Activated CD4-positive, alpha-beta memory T cell treated with anti-CD3 and anti-CD28 coated beads, Interleukin-2, amount 10 ng/mL, durations not matched to agents 7 days and 5 days (primary cell): ENCODE results near the gene FALEC. TPM values are rescaled to one million over a fixed set of nuclear protein-coding genes. Genes with fewer than 3 reads are reported as not detected.
A peak's percentile ranks its signal among the peaks of the same experiment; 100 is the strongest.

Experiments
- CTCF ChIA-PET: fragments of 350-600 bp; sonication (Branson Sonifier 250); formaldehyde crosslinking; loops from one replicate; lab custom pipeline; 2021; ENCODE audit warnings: antibody characterized with exemption, inconsistent platforms; lab: Charles Lee
- POLR2A ChIA-PET: fragments of 350-600 bp; sonication (Branson Sonifier 250); formaldehyde crosslinking; loops from one replicate; lab custom pipeline; 2021; ENCODE audit warnings: antibody characterized with exemption; lab: Charles Lee
- DNase-seq: peaks from one replicate; pipeline ENCODE4 v3.0.0-alpha.2; 2020
- H3K27ac Mint-ChIP-seq: one replicate; pipeline ENCODE4 v1.8.0; 2021; ENCODE audit warnings: mild to moderate bottlenecking, mixed read lengths
- H3K27me3 Mint-ChIP-seq: one replicate; pipeline ENCODE4 v1.8.0; 2021; ENCODE audit warnings: mixed read lengths
- H3K36me3 Mint-ChIP-seq: one replicate; pipeline ENCODE4 v1.8.0; 2021; ENCODE audit warnings: low read depth, mixed read lengths
- H3K4me1 Mint-ChIP-seq: one replicate; pipeline ENCODE4 v1.8.0; 2021; ENCODE audit warnings: mixed read lengths
- H3K4me3 Mint-ChIP-seq: one replicate; pipeline ENCODE4 v1.8.0; 2021; ENCODE audit warnings: mild to moderate bottlenecking, mixed read lengths
- H3K9me3 Mint-ChIP-seq: one replicate; pipeline ENCODE4 v1.8.0; 2021; ENCODE audit warnings: mixed read lengths
- total RNA-seq, 2 experiments: library from RNA; stranded (reverse); gene quantifications; one replicate each; pipeline ENCODE4 v1.2.3, GENCODE V29; 2021

Gene FALEC
- not detected for total RNA-seq

- Mint-ChIP-seq H3K27ac (peak within 1 kb of the TSS; percentile 56), H3K27me3 (peaks cover 2% of the 10 kb centered on the region), H3K36me3 (no peaks in the 10 kb centered on the region), H3K4me3 (peak within 1 kb of the TSS; percentile 75), H3K9me3 (no peaks in the 10 kb centered on the region), H3K4me1 (peaks cover 26% of the 10 kb centered on the region)
- POLR2A ChIA-PET: interaction anchor here (0.6 to 4.1 kb wide), 14 partner anchors 8 to 410 kb away, joined by 3 to 45 read pairs (median 4); partner anchors contain the start of genes ECM1, MCL1, RPRD2 and SETDB1
- peak; percentile 93 for DNase-seq
- CTCF ChIA-PET: interaction anchor here (0.6 to 3.4 kb wide), 16 partner anchors 12 to 261 kb away, joined by 3 to 22 read pairs (median 4); no protein-coding TSS in a partner anchor
These were observed at the start of gene FALEC for GRCh38 chr1:150515328-150516049. Gene FALEC, plus strand, starts transcription at chr1:150515752.

GRCh38 chr1:150466964-150467363, 48.6 kb upstream of the FALEC start:
- H3K4me3 Mint-ChIP-seq: no peak overlapping the region
- CTCF ChIA-PET: no interaction called here
- DNase-seq: no peak
- H3K36me3 Mint-ChIP-seq: peaks cover 36% of the 10 kb centered on the region
- H3K27me3 Mint-ChIP-seq: no peaks in the 10 kb centered on the region
- H3K9me3 Mint-ChIP-seq: no peaks in the 10 kb centered on the region
- H3K27ac Mint-ChIP-seq: no peak overlapping the region
- POLR2A ChIA-PET: no interaction called here
- peaks cover 3% of the 10 kb centered on the region for H3K4me1 Mint-ChIP-seq

GRCh38 chr1:150469291-150469690, 46.3 kb upstream of the FALEC start:
- H3K27me3 Mint-ChIP-seq: no peaks in the 10 kb centered on the region

GRCh38 chr1:150472601-150473200, 42.9 kb upstream of the FALEC start:
- no peak for DNase-seq
- Mint-ChIP-seq H3K9me3 (no peaks in the 10 kb centered on the region), H3K27me3 (no peaks in the 10 kb centered on the region), H3K27ac (no peak overlapping the region), H3K4me3 (no peak overlapping the region), H3K4me1 (no peaks in the 10 kb centered on the region), H3K36me3 (peaks cover 26% of the 10 kb centered on the region)
- ChIA-PET CTCF (no interaction called here), POLR2A (no interaction called here)

More at GRCh38 chr1:150469291-150469690, 46.3 kb upstream of the FALEC start:
- peaks cover 2% of the 10 kb centered on the region for H3K4me1 Mint-ChIP-seq
- no peaks in the 10 kb centered on the region for H3K9me3 Mint-ChIP-seq
- peaks cover 40% of the 10 kb centered on the region for H3K36me3 Mint-ChIP-seq
- no peak overlapping the region for H3K4me3 Mint-ChIP-seq
- ChIA-PET CTCF (interaction anchor here (0.9 to 1.5 kb wide), 3 partner anchors 32 to 213 kb away, joined by 3 to 4 read pairs (median 3); partner anchors contain the start of gene FALEC), POLR2A (interaction anchor here (0.9 kb wide), 1 partner anchor 91 kb away, joined by 3 read pairs; no protein-coding TSS in a partner anchor)
- no peak overlapping the region for H3K27ac Mint-ChIP-seq
- DNase-seq: no peak

- POLR2A ChIA-PET: no interaction called here
- peaks cover 26% of the 10 kb centered on the region for H3K36me3 Mint-ChIP-seq
- DNase-seq: no peak
- CTCF ChIA-PET: no interaction called here
- H3K4me3 Mint-ChIP-seq: no peak overlapping the region
- no peaks in the 10 kb centered on the region for H3K27me3 Mint-ChIP-seq
- no peak overlapping the region for H3K27ac Mint-ChIP-seq
- H3K4me1 Mint-ChIP-seq: no peaks in the 10 kb centered on the region
- no peaks in the 10 kb centered on the region for H3K9me3 Mint-ChIP-seq
These were observed 41.9 kb upstream of the FALEC start for GRCh38 chr1:150473659-150474058.

- H3K4me3 Mint-ChIP-seq: no peak overlapping the region
- no peaks in the 10 kb centered on the region for H3K4me1 Mint-ChIP-seq
- peaks cover 1% of the 10 kb centered on the region for H3K27me3 Mint-ChIP-seq
- H3K27ac Mint-ChIP-seq: no peak overlapping the region
- no peaks in the 10 kb centered on the region for H3K9me3 Mint-ChIP-seq
- no peak for DNase-seq
- H3K36me3 Mint-ChIP-seq: peaks cover 26% of the 10 kb centered on the region
- POLR2A ChIA-PET: no interaction called here
- CTCF ChIA-PET: no interaction called here
These were observed 40.7 kb upstream of the FALEC start for GRCh38 chr1:150474869-150475268.

GRCh38 chr1:150476754-150477153, 38.8 kb upstream of the FALEC start:
- no peak overlapping the region for H3K4me3 Mint-ChIP-seq
- POLR2A ChIA-PET: no interaction called here
- H3K27ac Mint-ChIP-seq: no peak overlapping the region
- H3K4me1 Mint-ChIP-seq: no peaks in the 10 kb centered on the region
- CTCF ChIA-PET: no interaction called here
- peaks cover 2% of the 10 kb centered on the region for H3K27me3 Mint-ChIP-seq
- peaks cover 9% of the 10 kb centered on the region for H3K36me3 Mint-ChIP-seq
- DNase-seq: no peak
- H3K9me3 Mint-ChIP-seq: no peaks in the 10 kb centered on the region

- no peak overlapping the region for H3K4me3 Mint-ChIP-seq
- no peaks in the 10 kb centered on the region for H3K4me1 Mint-ChIP-seq
- peaks cover 2% of the 10 kb centered on the region for H3K27me3 Mint-ChIP-seq
- ChIA-PET CTCF (no interaction called here), POLR2A (no interaction called here)
- no peak for DNase-seq
- H3K27ac Mint-ChIP-seq: no peak overlapping the region
- peaks cover 3% of the 10 kb centered on the region for H3K36me3 Mint-ChIP-seq
- H3K9me3 Mint-ChIP-seq: no peaks in the 10 kb centered on the region
These were observed 38.2 kb upstream of the FALEC start for GRCh38 chr1:150477320-150477719.

- ChIA-PET CTCF (no interaction called here), POLR2A (no interaction called here)
- Mint-ChIP-seq H3K27ac (no peak overlapping the region), H3K4me1 (no peaks in the 10 kb centered on the region), H3K9me3 (no peaks in the 10 kb centered on the region), H3K4me3 (no peak overlapping the region), H3K36me3 (no peaks in the 10 kb centered on the region), H3K27me3 (peaks cover 2% of the 10 kb centered on the region)
- DNase-seq: no peak
These were observed 37.8 kb upstream of the FALEC start for GRCh38 chr1:150477733-150478132.

- Mint-ChIP-seq H3K27ac (no peak overlapping the region), H3K36me3 (no peaks in the 10 kb centered on the region), H3K27me3 (peaks cover 2% of the 10 kb centered on the region), H3K4me3 (no peak overlapping the region), H3K4me1 (no peaks in the 10 kb centered on the region), H3K9me3 (no peaks in the 10 kb centered on the region)
- ChIA-PET POLR2A (no interaction called here), CTCF (no interaction called here)
- no peak for DNase-seq
These were observed 36.2 kb upstream of the FALEC start for GRCh38 chr1:150479370-150479769.

- ChIA-PET POLR2A (no interaction called here), CTCF (no interaction called here)
- no peaks in the 10 kb centered on the region for H3K9me3 Mint-ChIP-seq
- H3K27me3 Mint-ChIP-seq: peaks cover 2% of the 10 kb centered on the region
- no peak overlapping the region for H3K27ac Mint-ChIP-seq
- no peak overlapping the region for H3K4me3 Mint-ChIP-seq
- no peak for DNase-seq
- H3K4me1 Mint-ChIP-seq: peaks cover 2% of the 10 kb centered on the region
- no peaks in the 10 kb centered on the region for H3K36me3 Mint-ChIP-seq
These were observed 35.6 kb upstream of the FALEC start for GRCh38 chr1:150479927-150480352.

- ChIA-PET CTCF (interaction anchor here (1.2 kb wide), 1 partner anchor 48 kb away, joined by 8 read pairs; no protein-coding TSS in a partner anchor), POLR2A (no interaction called here)
- Mint-ChIP-seq H3K27me3 (peaks cover 2% of the 10 kb centered on the region), H3K27ac (no peak overlapping the region), H3K4me1 (peaks cover 23% of the 10 kb centered on the region), H3K9me3 (no peaks in the 10 kb centered on the region), H3K4me3 (no peak overlapping the region), H3K36me3 (peaks cover 7% of the 10 kb centered on the region)
- no peak for DNase-seq
These were observed 31.1 kb upstream of the FALEC start for GRCh38 chr1:150484431-150484830.

GRCh38 chr1:150484861-150485260, 30.7 kb upstream of the FALEC start:
- Mint-ChIP-seq H3K4me1 (peaks cover 23% of the 10 kb centered on the region), H3K4me3 (no peak overlapping the region), H3K27ac (no peak overlapping the region), H3K36me3 (peaks cover 7% of the 10 kb centered on the region), H3K9me3 (no peaks in the 10 kb centered on the region), H3K27me3 (peaks cover 1% of the 10 kb centered on the region)
- ChIA-PET POLR2A (interaction anchor here (7.2 kb wide), 1 partner anchor 31 kb away, joined by 45 read pairs; the partner anchor contains the start of gene FALEC), CTCF (interaction anchor here (1.2 kb wide), 1 partner anchor 48 kb away, joined by 8 read pairs; no protein-coding TSS in a partner anchor)
- DNase-seq: no peak
